SK-N-SH treated with all-trans-retinoic acid at 6 μM for 48 hours (cell line): Measurements from ENCODE around the gene KIF26A.

Source experiments
- ATAC-seq: fragments of 200-7000 bp; cut with Tn5 transposase; 3 replicates; pipeline ENCODE4 v1.9.1; 2020; ENCODE audit warnings: mild to moderate bottlenecking, moderate library complexity
- ARNTL ChIP-seq: fragments of 450-650 bp; formaldehyde crosslinking; IDR thresholded peaks from 2 replicates; pipeline ENCODE4 v1.5.0; 2020; ENCODE audit warnings: low read depth, mild to moderate bottlenecking, moderate library complexity, borderline replicate concordance
- BACH2 ChIP-seq: fragments of 250-450 bp; sonication (Bioruptor Pico); IDR thresholded peaks from 2 replicates; pipeline ENCODE4 v1.9.0; 2021; ENCODE audit warnings: mild to moderate bottlenecking, borderline replicate concordance
- CREB5 ChIP-seq: fragments of 250-450 bp; sonication (Bioruptor Pico); IDR thresholded peaks from 2 replicates; pipeline ENCODE4 v1.5.1; 2020; ENCODE audit warnings: low read depth, mild to moderate bottlenecking, moderate library complexity
- CSDC2 ChIP-seq: fragments of 250-450 bp; sonication (Bioruptor Pico); IDR thresholded peaks from 2 replicates; pipeline ENCODE4 v1.5.0; 2020; ENCODE audit warnings: mild to moderate bottlenecking, moderate library complexity
- CSRNP3 ChIP-seq: fragments of 250-450 bp; sonication (Bioruptor Pico); IDR thresholded peaks from 2 replicates; pipeline ENCODE4 v1.5.1; 2021; ENCODE audit warnings: mild to moderate bottlenecking, moderate library complexity
- ESRRG ChIP-seq: fragments of 250-450 bp; sonication (Bioruptor Pico); IDR thresholded peaks from 2 replicates; pipeline ENCODE4 v1.6.1; 2021; ENCODE audit warnings: mild to moderate bottlenecking
- GLIS3 ChIP-seq: fragments of 250-450 bp; sonication (Bioruptor Pico); IDR thresholded peaks from 2 replicates; pipeline ENCODE4 v1.5.0; 2020; ENCODE audit warnings: mild to moderate bottlenecking, moderate library complexity
- OSR1 ChIP-seq: fragments of 250-450 bp; sonication (Bioruptor Pico); IDR thresholded peaks from 2 replicates; pipeline ENCODE4 v1.8.0; 2022; ENCODE audit warnings: moderate library complexity, mild to moderate bottlenecking, inconsistent platforms
- PATZ1 ChIP-seq: fragments of 250-450 bp; sonication (Bioruptor Pico); IDR thresholded peaks from 2 replicates; pipeline ENCODE4 v1.8.0; 2020; ENCODE audit warnings: mild to moderate bottlenecking, moderate library complexity, borderline replicate concordance
- POU6F1 ChIP-seq: fragments of 250-450 bp; sonication (Bioruptor Pico); IDR thresholded peaks from 2 replicates; pipeline ENCODE4 v1.8.0; 2021; ENCODE audit warnings: low read depth, mild to moderate bottlenecking, moderate library complexity, borderline replicate concordance
- PPARA ChIP-seq: fragments of 250-450 bp; sonication (Bioruptor Pico); IDR thresholded peaks from 2 replicates; pipeline ENCODE4 v1.5.0; 2020; ENCODE audit warnings: mild to moderate bottlenecking, borderline replicate concordance
- SNAI2 ChIP-seq: fragments of 250-450 bp; sonication (Bioruptor Pico); IDR thresholded peaks from 2 replicates; pipeline ENCODE4 v1.5.0; 2020; ENCODE audit warnings: mild to moderate bottlenecking, moderate library complexity
- TCF4 ChIP-seq: fragments of 250-450 bp; sonication (Bioruptor Pico); IDR thresholded peaks from 2 replicates; pipeline ENCODE4 v1.8.0; 2021; ENCODE audit warnings: mild to moderate bottlenecking, moderate library complexity, borderline replicate concordance
- TOX ChIP-seq: fragments of 250-450 bp; sonication (Bioruptor Pico); IDR thresholded peaks from 2 replicates; pipeline ENCODE4 v1.8.0; 2021; ENCODE audit warnings: mild to moderate bottlenecking, moderate library complexity, borderline replicate concordance
- TSHZ2 ChIP-seq: fragments of 250-450 bp; sonication (Bioruptor Pico); IDR thresholded peaks from 2 replicates; pipeline ENCODE4 v1.5.0; 2020; ENCODE audit warnings: mild to moderate bottlenecking, moderate library complexity
- ZC3H10 ChIP-seq: fragments of 250-450 bp; sonication (Bioruptor Pico); IDR thresholded peaks from 2 replicates; pipeline ENCODE4 v1.5.1; 2021; ENCODE audit warnings: mild to moderate bottlenecking, moderate library complexity
- ZFP3 ChIP-seq: fragments of 250-450 bp; sonication (Bioruptor Pico); IDR thresholded peaks from 2 replicates; pipeline ENCODE4 v1.5.0; 2020; ENCODE audit warnings: mild to moderate bottlenecking, moderate library complexity
- ZFP30 ChIP-seq: fragments of 450-650 bp; formaldehyde crosslinking; IDR thresholded peaks from 2 replicates; pipeline ENCODE4 v1.5.0; 2022; ENCODE audit warnings: mild to moderate bottlenecking, moderate library complexity
- ZNF565 ChIP-seq: fragments of 450-650 bp; formaldehyde crosslinking; conservative IDR thresholded peaks from 2 replicates; pipeline ENCODE4 v1.5.0; 2020; ENCODE audit warnings: low read depth, mild to moderate bottlenecking, moderate library complexity
- ZNF70 ChIP-seq: fragments of 450-650 bp; formaldehyde crosslinking; IDR thresholded peaks from 2 replicates; pipeline ENCODE4 v1.5.0; 2020; ENCODE audit warnings: mild to moderate bottlenecking, moderate library complexity
- ZNF8 ChIP-seq: fragments of 450-650 bp; formaldehyde crosslinking; IDR thresholded peaks from 2 replicates; pipeline ENCODE4 v1.5.0; 2020; ENCODE audit warnings: mild to moderate bottlenecking, moderate library complexity

KIF26A gene

GRCh38 chr14:104177411-104177810 is 39.0 kb downstream of the KIF26A start:
- no peak for TF ChIP-seq OSR1 (CRISPR knock-in tag)
- TF ChIP-seq ARNTL (CRISPR knock-in tag), result no peak
- TF ChIP-seq BACH2 (CRISPR knock-in tag), result no peak
- TF ChIP-seq CREB5 (CRISPR knock-in tag), result no peak
- no peak for TF ChIP-seq CSRNP3 (CRISPR knock-in tag)
- TF ChIP-seq SNAI2, result no peak
- no peak for TF ChIP-seq ZNF565 (CRISPR knock-in tag)
- no peak for TF ChIP-seq ZNF70 (CRISPR knock-in tag)
- TF ChIP-seq CSDC2 (CRISPR knock-in tag), result no peak
- TF ChIP-seq ZNF8 (CRISPR knock-in tag), result no peak
- TF ChIP-seq ESRRG (CRISPR knock-in tag), result no peak
- TF ChIP-seq, all 23 proteins: peak for 0
- ATAC-seq, result no peak

- no peak for ATAC-seq
- TF ChIP-seq TOX (CRISPR knock-in tag), result no peak
- no peak for TF ChIP-seq ZFP3 (CRISPR knock-in tag)
- no peak for TF ChIP-seq PATZ1
- no peak for TF ChIP-seq ESRRG (CRISPR knock-in tag)
- TF ChIP-seq SNAI2, result no peak
- no peak for TF ChIP-seq ZC3H10
- TF ChIP-seq CSDC2 (CRISPR knock-in tag), result no peak
- TF ChIP-seq POU6F1 (CRISPR knock-in tag), result no peak
- no peak for TF ChIP-seq TSHZ2 (CRISPR knock-in tag)
- TF ChIP-seq ZNF8 (CRISPR knock-in tag), result no peak
- TF ChIP-seq ZFP30 (CRISPR knock-in tag), result no peak
- no peak for TF ChIP-seq GLIS3 (CRISPR knock-in tag)
- TF ChIP-seq OSR1 (CRISPR knock-in tag), result no peak
- no peak for TF ChIP-seq ARNTL (CRISPR knock-in tag)
- TF ChIP-seq ZNF565 (CRISPR knock-in tag), result no peak
- TF ChIP-seq CREB5 (CRISPR knock-in tag), result no peak
- no peak for TF ChIP-seq ZNF70 (CRISPR knock-in tag)
- no peak for TF ChIP-seq TCF4 (CRISPR knock-in tag)
- TF ChIP-seq BACH2 (CRISPR knock-in tag), result no peak
- no peak for TF ChIP-seq PPARA
- TF ChIP-seq, all 23 proteins: peak for 0
Measured at GRCh38 chr14:104178279-104178678, 39.9 kb downstream of the KIF26A start.
